A673 (cell line): ENCODE data around the gene MYRF.

Source experiments
- EZH2 ChIP-seq: fragments of 200-600 bp; sonication (generic); IDR thresholded peaks from 2 replicates; pipeline ENCODE4 v1.6.1; 2017; ENCODE audit warnings: borderline replicate concordance, low read depth, mild to moderate bottlenecking, mixed read lengths, antibody characterized with exemption, low read length; ENCODE audit not compliant: poor library complexity, severe bottlenecking
- TF ChIP-seq, protein P1 (sequence below): fragments of 300-800, 200-600 bp; sonication (generic); conservative IDR thresholded peaks from 2 replicates; pipeline ENCODE4 v1.5.1; 2017; ENCODE audit warnings: low read depth, mild to moderate bottlenecking, antibody characterized with exemption, low read length, moderate library complexity, mixed read lengths

DNA sequence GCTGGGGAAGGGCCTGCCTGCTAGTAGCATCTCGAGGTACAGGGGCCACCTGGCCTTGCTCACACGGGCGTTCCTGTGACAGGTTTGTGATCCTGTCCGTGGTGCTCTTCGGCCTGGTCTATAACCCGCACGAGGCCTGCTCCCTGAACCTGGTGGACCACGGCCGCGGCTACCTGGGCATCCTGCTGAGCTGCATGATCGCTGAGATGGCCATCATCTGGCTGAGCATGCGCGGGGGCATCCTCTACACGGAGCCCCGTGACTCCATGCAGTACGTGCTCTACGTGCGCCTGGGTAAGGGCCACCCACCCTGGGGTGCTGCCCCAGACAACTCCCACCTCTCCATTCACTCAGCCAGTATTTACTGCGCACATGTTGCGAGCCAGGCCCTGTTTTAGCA is 31.8 kb upstream of the MYRF start:
- TF ChIP-seq, protein P1, sequence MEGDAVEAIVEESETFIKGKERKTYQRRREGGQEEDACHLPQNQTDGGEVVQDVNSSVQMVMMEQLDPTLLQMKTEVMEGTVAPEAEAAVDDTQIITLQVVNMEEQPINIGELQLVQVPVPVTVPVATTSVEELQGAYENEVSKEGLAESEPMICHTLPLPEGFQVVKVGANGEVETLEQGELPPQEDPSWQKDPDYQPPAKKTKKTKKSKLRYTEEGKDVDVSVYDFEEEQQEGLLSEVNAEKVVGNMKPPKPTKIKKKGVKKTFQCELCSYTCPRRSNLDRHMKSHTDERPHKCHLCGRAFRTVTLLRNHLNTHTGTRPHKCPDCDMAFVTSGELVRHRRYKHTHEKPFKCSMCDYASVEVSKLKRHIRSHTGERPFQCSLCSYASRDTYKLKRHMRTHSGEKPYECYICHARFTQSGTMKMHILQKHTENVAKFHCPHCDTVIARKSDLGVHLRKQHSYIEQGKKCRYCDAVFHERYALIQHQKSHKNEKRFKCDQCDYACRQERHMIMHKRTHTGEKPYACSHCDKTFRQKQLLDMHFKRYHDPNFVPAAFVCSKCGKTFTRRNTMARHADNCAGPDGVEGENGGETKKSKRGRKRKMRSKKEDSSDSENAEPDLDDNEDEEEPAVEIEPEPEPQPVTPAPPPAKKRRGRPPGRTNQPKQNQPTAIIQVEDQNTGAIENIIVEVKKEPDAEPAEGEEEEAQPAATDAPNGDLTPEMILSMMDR = no peak
- no peak for TF ChIP-seq EZH2
